ENCODE measurements around the gene PIP5K1B. TPM values are rescaled to one million over a fixed set of nuclear protein-coding genes. Genes with fewer than 3 reads are reported as not detected.

The PIP5K1B gene
- total and polyA plus RNA-seq, 2 of the 13 experiments (the other 11 are each of a cell fraction or from before 2014, with no cell fraction given), result 15.8 to 17.5 TPM

- no peak for TF ChIP-seq ZNF713 (CRISPR knock-in tag; IDR thresholded peaks at IDR 0.05)
- no peak for TF ChIP-seq ZNF790 (CRISPR knock-in tag; IDR thresholded peaks at IDR 0.05; ENCODE audit: borderline replicate concordance)
- no peak for TF ChIP-seq AHR (CRISPR knock-in tag; IDR thresholded peaks at IDR 0.05)
- TF ChIP-seq ARID3A (IDR thresholded peaks at IDR 0.05; ENCODE audit: low read depth, low read length), result no peak
- TF ChIP-seq ZNF607 (CRISPR knock-in tag; IDR thresholded peaks at IDR 0.05; ENCODE audit: borderline replicate concordance), result peak; percentile 26; the same call in 1 of the 2 replicates
- TF ChIP-seq ZNF33B (CRISPR knock-in tag; IDR thresholded peaks at IDR 0.05), result no peak
- 0 out of 2 replicates have a peak, but pooled peaks have one; percentile 32 for TF ChIP-seq ZNF891 (CRISPR knock-in tag; IDR thresholded peaks at IDR 0.05)
- no peak for TF ChIP-seq ARHGAP35 (CRISPR knock-in tag; IDR thresholded peaks at IDR 0.05; ENCODE audit: borderline replicate concordance)
- TF ChIP-seq SOX6 (IDR thresholded peaks at IDR 0.05), result no peak
- TF ChIP-seq SOX6 (CRISPR knock-in tag; IDR thresholded peaks at IDR 0.05), result peak; percentile 28
- no peak for TF ChIP-seq PCBP1 (IDR thresholded peaks at IDR 0.05; ENCODE audit: borderline replicate concordance, low read depth, low read length)
- TF ChIP-seq ZNF720 (CRISPR knock-in tag; IDR thresholded peaks at IDR 0.05), result no peak
- TF ChIP-seq ZNF24 (IDR thresholded peaks at IDR 0.05), result no peak
- no peak for TF ChIP-seq PAX8 (CRISPR knock-in tag; IDR thresholded peaks at IDR 0.05; ENCODE audit: borderline replicate concordance)
- TF ChIP-seq, protein P1, sequence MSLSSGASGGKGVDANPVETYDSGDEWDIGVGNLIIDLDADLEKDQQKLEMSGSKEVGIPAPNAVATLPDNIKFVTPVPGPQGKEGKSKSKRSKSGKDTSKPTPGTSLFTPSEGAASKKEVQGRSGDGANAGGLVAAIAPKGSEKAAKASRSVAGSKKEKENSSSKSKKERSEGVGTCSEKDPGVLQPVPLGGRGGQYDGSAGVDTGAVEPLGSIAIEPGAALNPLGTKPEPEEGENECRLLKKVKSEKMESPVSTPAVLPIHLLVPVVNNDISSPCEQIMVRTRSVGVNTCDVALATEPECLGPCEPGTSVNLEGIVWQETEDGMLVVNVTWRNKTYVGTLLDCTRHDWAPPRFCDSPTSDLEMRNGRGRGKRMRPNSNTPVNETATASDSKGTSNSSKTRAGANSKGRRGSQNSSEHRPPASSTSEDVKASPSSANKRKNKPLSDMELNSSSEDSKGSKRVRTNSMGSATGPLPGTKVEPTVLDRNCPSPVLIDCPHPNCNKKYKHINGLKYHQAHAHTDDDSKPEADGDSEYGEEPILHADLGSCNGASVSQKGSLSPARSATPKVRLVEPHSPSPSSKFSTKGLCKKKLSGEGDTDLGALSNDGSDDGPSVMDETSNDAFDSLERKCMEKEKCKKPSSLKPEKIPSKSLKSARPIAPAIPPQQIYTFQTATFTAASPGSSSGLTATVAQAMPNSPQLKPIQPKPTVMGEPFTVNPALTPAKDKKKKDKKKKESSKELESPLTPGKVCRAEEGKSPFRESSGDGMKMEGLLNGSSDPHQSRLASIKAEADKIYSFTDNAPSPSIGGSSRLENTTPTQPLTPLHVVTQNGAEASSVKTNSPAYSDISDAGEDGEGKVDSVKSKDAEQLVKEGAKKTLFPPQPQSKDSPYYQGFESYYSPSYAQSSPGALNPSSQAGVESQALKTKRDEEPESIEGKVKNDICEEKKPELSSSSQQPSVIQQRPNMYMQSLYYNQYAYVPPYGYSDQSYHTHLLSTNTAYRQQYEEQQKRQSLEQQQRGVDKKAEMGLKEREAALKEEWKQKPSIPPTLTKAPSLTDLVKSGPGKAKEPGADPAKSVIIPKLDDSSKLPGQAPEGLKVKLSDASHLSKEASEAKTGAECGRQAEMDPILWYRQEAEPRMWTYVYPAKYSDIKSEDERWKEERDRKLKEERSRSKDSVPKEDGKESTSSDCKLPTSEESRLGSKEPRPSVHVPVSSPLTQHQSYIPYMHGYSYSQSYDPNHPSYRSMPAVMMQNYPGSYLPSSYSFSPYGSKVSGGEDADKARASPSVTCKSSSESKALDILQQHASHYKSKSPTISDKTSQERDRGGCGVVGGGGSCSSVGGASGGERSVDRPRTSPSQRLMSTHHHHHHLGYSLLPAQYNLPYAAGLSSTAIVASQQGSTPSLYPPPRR (CRISPR knock-in tag; IDR thresholded peaks at IDR 0.05; ENCODE audit: borderline replicate concordance), result no peak
- no peak for TF ChIP-seq FIP1L1 (IDR thresholded peaks at IDR 0.05; ENCODE audit: borderline replicate concordance, insufficient read depth, low read depth, low read length)
- TF ChIP-seq ZNF17 (CRISPR knock-in tag; IDR thresholded peaks at IDR 0.05), result no peak
- TF ChIP-seq YEATS2 (CRISPR knock-in tag; IDR thresholded peaks at IDR 0.05; ENCODE audit: borderline replicate concordance), result no peak
- TF ChIP-seq AKAP8 (CRISPR knock-in tag; IDR thresholded peaks at IDR 0.05), result 0 out of 2 replicates have a peak, but pooled peaks have one; percentile 31
- TF ChIP-seq, protein P2, sequence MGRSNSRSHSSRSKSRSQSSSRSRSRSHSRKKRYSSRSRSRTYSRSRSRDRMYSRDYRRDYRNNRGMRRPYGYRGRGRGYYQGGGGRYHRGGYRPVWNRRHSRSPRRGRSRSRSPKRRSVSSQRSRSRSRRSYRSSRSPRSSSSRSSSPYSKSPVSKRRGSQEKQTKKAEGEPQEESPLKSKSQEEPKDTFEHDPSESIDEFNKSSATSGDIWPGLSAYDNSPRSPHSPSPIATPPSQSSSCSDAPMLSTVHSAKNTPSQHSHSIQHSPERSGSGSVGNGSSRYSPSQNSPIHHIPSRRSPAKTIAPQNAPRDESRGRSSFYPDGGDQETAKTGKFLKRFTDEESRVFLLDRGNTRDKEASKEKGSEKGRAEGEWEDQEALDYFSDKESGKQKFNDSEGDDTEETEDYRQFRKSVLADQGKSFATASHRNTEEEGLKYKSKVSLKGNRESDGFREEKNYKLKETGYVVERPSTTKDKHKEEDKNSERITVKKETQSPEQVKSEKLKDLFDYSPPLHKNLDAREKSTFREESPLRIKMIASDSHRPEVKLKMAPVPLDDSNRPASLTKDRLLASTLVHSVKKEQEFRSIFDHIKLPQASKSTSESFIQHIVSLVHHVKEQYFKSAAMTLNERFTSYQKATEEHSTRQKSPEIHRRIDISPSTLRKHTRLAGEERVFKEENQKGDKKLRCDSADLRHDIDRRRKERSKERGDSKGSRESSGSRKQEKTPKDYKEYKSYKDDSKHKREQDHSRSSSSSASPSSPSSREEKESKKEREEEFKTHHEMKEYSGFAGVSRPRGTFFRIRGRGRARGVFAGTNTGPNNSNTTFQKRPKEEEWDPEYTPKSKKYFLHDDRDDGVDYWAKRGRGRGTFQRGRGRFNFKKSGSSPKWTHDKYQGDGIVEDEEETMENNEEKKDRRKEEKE (IDR thresholded peaks at IDR 0.05), result no peak
- no peak for TF ChIP-seq ZBTB8A (CRISPR knock-in tag; IDR thresholded peaks at IDR 0.05; ENCODE audit: borderline replicate concordance, low read depth)
- no peak for TF ChIP-seq ZNF746 (CRISPR knock-in tag; IDR thresholded peaks at IDR 0.05)
- TF ChIP-seq TMF1 (CRISPR knock-in tag; IDR thresholded peaks at IDR 0.05; ENCODE audit: low read depth), result no peak
These were observed 331.8 kb downstream of the PIP5K1B start (continued) for GRCh38 chr9:69036799-69037198.
